RWPE2 (cell line): ENCODE measurements around the gene ULBP2.
A peak's percentile ranks its signal among the peaks of the same experiment; 100 is the strongest.

Experiments
- ATAC-seq: fragments of 200-7000 bp; cut with Tn5 transposase; 3 replicates; pipeline ENCODE4 v1.9.1; 2021; ENCODE audit warnings: low read depth
- DNase-seq: peaks from one replicate; pipeline ENCODE4 v3.0.0-alpha.2; 2020; ENCODE audit warnings: low spot score
- H3K27ac ChIP-seq: fragments of 450-650 bp; 2 replicates; pipeline ENCODE4 v1.5.1; 2017; ENCODE audit warnings: mild to moderate bottlenecking; ENCODE audit not compliant: poor library complexity, severe bottlenecking
- H3K27me3 ChIP-seq: fragments of 250-450 bp; sonication (Bioruptor Pico); 2 replicates; pipeline ENCODE4 v1.5.1; 2021; ENCODE audit warnings: mild to moderate bottlenecking, moderate library complexity; ENCODE audit not compliant: insufficient read depth, poor library complexity, severe bottlenecking
- H3K36me3 ChIP-seq: fragments of 250-450 bp; sonication (Bioruptor Pico); 2 replicates; pipeline ENCODE4 v1.5.1; 2020; ENCODE audit warnings: low read depth, mild to moderate bottlenecking, moderate library complexity
- H3K4me1 ChIP-seq: fragments of 250-450 bp; sonication (Bioruptor Pico); 2 replicates; pipeline ENCODE4 v1.5.1; 2021; ENCODE audit warnings: mild to moderate bottlenecking, moderate library complexity; ENCODE audit not compliant: insufficient read depth, poor library complexity, severe bottlenecking
- H3K4me3 ChIP-seq: fragments of 250-450 bp; sonication (Bioruptor Pico); 2 replicates; pipeline ENCODE4 v1.5.1; 2021; ENCODE audit warnings: mild to moderate bottlenecking, moderate library complexity; ENCODE audit not compliant: severe bottlenecking
- H3K9me3 ChIP-seq: fragments of 250-450 bp; sonication (Bioruptor Pico); 2 replicates; pipeline ENCODE4 v1.5.1; 2021; ENCODE audit warnings: mild to moderate bottlenecking, moderate library complexity; ENCODE audit not compliant: severe bottlenecking
- TF ChIP-seq, protein P1 (sequence below): fragments of 450-650 bp; IDR thresholded peaks from one replicate; pipeline ENCODE4 v1.5.1; 2017; ENCODE audit warnings: mild to moderate bottlenecking, moderate library complexity; ENCODE audit not compliant: poor library complexity, severe bottlenecking

ULBP2 gene

DNA sequence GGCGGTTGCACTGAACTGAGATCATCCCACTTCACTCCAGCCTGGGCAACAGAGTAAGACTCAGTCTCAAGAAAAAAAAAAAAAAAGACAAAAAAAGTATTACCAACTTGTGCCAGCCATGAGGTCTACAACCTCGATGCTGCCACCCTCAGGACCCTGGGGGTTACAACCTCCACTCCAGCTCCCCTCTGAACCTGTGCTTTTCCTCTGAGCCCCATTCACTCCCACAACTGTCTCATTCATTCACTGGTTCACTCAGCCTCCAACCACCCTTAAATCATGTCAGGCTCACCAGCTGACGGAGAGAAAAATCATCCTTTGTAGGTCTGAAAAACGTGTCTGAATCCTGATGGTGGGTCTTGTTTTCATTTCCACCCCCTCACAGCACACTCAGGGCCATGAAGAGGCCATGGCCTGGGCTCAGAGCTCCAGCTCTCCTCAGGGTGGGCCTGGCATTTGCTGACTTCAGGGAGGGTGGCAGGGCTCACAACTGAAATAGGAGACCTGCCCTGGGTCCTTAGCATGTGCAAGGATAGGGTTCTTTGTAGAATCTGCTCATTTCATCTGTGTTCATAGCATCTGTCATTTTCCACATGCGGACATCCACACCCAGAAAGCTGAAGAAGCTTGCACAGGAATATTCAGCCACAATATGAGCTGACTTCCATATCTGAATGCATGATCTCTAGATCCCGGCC is 20.1 kb downstream of the ULBP2 start:
- no peak overlapping the region for H3K4me3 ChIP-seq
- peaks cover 24% of the 10 kb centered on the region for H3K27me3 ChIP-seq
- H3K27ac ChIP-seq: no peak overlapping the region
- H3K36me3 ChIP-seq: no peaks in the 10 kb centered on the region
- TF ChIP-seq, protein P1, sequence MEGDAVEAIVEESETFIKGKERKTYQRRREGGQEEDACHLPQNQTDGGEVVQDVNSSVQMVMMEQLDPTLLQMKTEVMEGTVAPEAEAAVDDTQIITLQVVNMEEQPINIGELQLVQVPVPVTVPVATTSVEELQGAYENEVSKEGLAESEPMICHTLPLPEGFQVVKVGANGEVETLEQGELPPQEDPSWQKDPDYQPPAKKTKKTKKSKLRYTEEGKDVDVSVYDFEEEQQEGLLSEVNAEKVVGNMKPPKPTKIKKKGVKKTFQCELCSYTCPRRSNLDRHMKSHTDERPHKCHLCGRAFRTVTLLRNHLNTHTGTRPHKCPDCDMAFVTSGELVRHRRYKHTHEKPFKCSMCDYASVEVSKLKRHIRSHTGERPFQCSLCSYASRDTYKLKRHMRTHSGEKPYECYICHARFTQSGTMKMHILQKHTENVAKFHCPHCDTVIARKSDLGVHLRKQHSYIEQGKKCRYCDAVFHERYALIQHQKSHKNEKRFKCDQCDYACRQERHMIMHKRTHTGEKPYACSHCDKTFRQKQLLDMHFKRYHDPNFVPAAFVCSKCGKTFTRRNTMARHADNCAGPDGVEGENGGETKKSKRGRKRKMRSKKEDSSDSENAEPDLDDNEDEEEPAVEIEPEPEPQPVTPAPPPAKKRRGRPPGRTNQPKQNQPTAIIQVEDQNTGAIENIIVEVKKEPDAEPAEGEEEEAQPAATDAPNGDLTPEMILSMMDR: no peak
- no peak for DNase-seq
- peaks cover 4% of the 10 kb centered on the region for H3K4me1 ChIP-seq
- no peaks in the 10 kb centered on the region for H3K9me3 ChIP-seq
- no peak for ATAC-seq

DNA sequence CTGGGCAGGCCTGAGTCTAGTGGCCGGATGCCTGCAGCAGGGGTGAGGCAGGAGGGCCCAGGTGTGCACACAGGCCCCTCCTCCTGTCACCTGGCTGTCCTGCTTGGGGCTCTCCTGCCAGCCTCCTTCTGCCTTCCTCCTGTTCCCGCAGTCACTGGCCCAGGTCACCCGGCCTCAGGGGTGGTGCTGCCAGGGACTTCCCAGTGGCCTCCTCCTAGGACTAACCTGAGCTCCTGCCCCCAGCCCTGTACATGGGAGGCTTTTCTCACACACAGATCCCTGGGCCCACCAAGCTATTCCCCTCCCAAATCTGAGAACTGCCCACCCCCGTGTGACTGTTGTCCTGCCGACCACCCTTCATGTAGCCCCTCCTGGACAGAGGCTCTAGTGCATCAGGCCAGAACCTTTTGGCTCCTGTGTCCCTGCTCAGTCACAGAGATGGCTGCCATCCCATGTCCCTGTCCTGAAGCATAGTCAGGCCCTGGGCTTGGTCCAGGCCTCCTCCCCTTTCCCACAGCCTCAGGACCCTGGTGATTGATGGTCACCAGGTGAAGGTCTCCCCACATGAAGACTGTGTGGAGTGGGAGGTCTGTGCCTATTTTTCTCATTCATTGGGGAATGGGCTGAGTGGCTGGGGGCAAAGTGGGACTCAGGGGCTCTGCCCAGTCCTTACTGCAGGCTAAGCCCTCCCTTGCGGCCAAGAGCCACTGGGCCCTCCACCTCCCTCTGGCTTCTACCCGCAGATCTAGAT is 20.8 kb downstream of the ULBP2 start:
- H3K4me3 ChIP-seq: no peak overlapping the region
- TF ChIP-seq, protein P1: no peak

DNA sequence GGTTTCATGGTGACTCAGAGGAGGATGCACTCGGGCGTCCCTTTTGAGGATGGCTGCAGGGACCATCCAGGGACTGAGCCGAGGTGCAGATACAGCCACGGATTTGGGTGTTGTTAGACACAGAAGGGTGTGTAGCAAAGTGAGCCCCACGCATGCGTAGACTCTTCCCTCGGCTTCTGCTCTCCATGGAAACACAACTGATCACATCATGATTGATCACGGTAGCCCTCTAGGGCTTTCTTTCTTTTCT is 21.3 kb downstream of the ULBP2 start:
- DNase-seq (no peak), ATAC-seq (no peak)
- H3K4me3 ChIP-seq: peak overlapping the region; percentile 37
- H3K4me1 ChIP-seq: peaks cover 4% of the 10 kb centered on the region
- H3K27me3 ChIP-seq: peaks cover 20% of the 10 kb centered on the region
- H3K36me3 ChIP-seq: no peaks in the 10 kb centered on the region
- TF ChIP-seq, protein P1: no peak
- H3K27ac ChIP-seq: no peak overlapping the region
- H3K9me3 ChIP-seq: no peaks in the 10 kb centered on the region

More for the DNA sequence above, 20.8 kb downstream of the ULBP2 start:
- ATAC-seq (peak; percentile 22; the same call in 1 of the 3 replicates), DNase-seq (no peak)
- Histone ChIP-seq H3K36me3 (no peaks in the 10 kb centered on the region), H3K4me1 (peaks cover 4% of the 10 kb centered on the region), H3K9me3 (no peaks in the 10 kb centered on the region), H3K27ac (no peak overlapping the region), H3K27me3 (peaks cover 20% of the 10 kb centered on the region)

DNA sequence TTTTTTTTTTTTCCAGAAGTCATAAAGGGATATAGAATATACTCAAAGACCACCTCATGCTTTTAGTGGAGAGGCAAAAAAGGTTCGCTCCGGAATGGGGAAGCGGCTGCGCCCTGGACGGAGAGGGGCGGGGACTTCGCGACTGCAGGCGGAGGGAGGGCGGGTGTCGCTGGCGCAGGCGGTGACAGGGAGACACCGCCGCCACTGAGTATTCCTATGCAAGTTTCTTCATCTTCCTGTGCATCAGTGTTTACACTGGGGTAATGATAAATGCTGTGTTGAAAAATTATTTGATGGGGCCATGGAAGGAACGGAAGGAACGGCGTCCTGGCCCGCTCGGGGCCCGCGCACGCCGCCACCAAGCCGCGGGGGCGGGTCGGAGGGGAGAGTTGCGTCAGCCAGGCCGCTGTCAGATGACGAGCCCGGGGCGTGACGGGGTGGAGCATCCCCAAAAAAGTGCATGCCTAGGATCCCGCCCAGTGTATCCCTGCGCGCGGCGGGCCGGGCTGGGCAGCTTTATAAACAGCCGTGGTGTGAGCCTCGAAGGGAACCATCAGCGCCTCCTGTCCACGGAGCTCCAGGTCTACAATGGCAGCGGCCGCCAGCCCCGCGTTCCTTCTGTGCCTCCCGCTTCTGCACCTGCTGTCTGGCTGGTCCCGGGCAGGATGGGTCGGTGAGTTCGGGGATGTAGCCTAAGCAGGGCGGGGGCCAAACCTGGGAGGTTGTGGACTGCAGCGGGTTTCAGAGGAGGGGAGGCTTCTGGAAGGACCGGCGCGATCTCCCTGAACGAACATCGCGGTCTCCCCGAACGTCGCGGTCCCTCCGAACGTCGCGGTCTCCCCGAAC is 21.9 kb downstream of the ULBP2 start, which contains the start of gene ULBP1:
TSS of gene ULBP1 (plus strand) at position 482 of the 846 bp plus-strand sequence. CDS start at position 589, 107 bp downstream.
- Histone ChIP-seq H3K4me1 (peaks cover 4% of the 10 kb centered on the region), H3K36me3 (no peaks in the 10 kb centered on the region), H3K9me3 (no peaks in the 10 kb centered on the region), H3K27me3 (peaks cover 20% of the 10 kb centered on the region), H3K27ac (no peak within 1 kb of the TSS), H3K4me3 (peak within 1 kb of the TSS; percentile 37)
- TF ChIP-seq, protein P1: peak; percentile 9
- DNase-seq: peak; percentile 90
- peak; percentile 78 for ATAC-seq
